NCI-H146 (cell line): ENCODE measurements around the gene DPH2.
A peak's percentile ranks its signal among the peaks of the same experiment; 100 is the strongest.

Source experiments
- DNase-seq: peaks from one replicate; lab custom pipeline; 2025; lab: John Stamatoyannopoulos, UW

The DPH2 gene

DNA sequence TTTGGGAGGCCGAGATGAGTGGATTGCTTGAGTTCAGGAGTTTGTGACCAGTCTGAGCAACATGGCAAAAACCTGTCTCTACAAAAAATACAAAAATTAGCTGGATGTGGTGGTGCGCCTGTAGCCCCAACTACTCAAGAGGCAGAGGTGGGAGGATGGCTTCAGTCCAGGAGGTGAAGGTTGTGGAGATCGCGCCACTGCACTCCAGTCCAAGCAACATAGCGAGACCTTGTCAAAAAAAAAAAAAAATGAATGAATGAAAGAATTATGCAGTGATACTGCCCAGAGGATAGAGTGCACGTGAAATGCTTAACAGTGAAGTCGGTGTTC is 429 bp upstream of the DPH2 start:
- DNase-seq: no peak

DNA sequence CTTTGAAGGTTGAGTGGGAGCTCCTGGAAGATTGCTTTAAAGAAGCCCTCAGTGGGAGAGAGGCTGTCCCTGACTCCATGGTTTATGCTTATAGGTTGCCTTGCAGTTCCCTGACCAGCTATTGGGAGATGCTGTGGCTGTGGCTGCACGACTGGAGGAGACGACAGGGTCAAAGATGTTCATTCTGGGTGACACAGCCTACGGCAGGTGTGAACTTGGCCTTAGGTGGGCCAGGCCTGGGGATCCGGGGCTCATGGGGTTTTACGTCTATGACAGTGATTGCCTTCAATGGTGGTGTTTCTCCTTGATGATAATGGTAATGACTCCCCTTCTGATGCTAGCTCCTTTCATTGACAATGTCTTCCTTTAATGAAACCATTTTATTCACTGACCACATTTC is 692 bp downstream of the DPH2 start:
- no peak for DNase-seq

DNA sequence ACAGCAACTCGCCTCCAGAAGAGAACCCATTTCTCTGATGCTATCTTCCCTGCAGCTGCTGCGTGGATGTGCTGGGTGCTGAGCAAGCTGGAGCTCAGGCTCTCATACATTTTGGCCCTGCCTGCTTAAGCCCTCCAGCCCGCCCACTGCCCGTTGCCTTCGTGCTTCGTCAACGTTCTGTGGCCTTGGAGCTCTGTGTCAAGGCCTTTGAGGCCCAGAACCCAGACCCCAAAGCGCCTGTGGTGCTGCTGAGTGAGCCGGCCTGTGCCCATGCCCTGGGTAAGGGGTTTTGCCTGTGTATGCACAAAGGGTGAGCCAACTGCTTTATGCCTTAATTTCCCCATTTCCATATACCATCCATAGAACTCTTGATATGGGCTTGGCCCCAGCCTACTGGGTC is 1.1 kb downstream of the DPH2 start:
- DNase-seq: no peak

DNA sequence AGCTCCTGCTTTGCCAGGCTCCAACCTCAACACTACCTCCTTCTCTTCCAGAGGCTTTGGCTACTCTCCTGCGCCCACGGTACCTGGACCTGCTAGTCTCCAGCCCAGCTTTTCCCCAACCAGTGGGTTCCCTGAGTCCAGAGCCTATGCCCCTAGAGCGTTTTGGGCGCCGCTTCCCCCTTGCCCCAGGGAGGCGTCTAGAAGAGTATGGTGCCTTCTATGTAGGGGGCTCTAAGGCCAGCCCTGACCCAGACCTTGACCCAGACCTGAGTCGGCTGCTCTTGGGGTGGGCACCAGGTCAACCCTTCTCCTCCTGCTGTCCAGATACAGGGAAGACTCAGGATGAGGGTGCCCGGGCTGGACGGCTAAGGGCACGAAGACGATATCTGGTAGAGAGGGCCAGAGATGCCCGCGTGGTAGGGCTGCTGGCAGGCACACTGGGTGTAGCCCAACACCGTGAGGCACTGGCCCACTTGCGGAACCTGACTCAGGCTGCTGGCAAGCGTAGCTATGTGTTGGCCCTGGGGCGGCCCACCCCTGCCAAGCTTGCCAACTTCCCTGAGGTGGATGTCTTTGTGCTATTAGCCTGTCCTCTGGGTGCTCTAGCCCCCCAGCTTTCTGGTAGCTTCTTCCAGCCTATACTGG is 1.6 kb downstream of the DPH2 start:
- DNase-seq: no peak

DNA sequence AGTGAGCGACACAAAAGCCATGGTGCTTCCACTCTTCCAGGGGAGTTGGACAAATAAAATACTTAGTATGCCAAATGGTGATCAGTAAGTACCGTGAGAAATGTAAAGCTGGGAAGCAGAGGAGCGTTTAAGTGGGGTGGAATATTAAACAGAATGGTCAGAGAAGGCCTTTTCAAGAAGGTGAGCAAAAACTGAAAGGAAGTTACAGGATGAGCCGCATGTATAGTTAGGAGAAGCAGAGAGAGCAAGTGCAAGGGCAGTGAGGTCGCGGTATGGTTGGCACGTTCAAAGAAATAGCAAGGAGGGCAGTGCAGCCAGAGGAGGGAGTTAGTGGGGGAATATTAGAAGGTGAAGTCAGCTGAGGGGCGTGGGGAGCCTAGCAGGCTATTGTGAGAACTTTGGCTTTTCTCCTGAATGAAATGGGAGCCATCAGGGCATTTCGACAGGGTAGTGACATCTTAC is 4.2 kb downstream of the DPH2 start:
- DNase-seq: peak; percentile 56

DNA sequence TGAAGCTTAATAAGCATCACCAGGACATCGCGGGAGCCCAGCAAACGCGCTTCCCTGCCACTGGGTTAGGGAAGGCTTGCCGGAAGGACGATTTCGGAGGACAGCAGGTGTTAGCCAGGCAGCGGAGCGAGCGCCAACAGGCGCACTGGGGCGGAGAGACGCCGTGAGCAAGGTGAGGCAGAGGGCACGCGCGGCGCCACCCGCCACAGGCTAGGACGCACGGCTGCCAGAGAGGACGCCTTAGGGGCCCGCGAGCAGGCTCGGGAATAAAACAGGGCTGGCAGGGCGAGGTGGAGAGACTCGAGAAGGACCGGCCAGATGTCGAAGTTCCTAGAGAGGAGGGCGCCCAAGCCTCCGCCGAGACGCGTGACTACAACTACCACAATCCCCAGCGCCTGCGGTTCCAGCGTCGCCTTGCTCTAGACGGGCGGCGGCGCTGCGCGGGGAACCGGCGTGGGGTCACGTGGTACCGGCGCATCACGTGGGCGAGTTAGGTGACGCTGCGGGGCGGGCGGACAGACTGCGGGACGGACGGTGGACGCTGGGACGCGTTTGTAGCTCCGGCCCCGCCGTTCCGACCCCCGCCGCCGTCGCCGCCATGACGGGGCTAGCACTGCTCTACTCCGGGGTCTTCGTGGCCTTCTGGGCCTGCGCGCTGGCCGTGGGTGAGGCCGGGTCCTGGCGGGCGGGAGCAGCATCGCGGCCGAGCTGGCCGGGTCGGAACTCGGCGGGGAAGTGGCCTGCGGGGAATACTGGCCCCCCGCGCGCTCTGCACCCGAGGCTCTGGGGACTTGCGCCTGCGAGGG is 4.8 kb downstream of the DPH2 start, which contains the start of gene ATP6V0B:
Gene ATP6V0B (plus strand): TSS at position 518 of the 806 bp plus-strand sequence. CDS start 81 bp downstream, at position 599.
- DNase-seq: peak; percentile 88

DNA sequence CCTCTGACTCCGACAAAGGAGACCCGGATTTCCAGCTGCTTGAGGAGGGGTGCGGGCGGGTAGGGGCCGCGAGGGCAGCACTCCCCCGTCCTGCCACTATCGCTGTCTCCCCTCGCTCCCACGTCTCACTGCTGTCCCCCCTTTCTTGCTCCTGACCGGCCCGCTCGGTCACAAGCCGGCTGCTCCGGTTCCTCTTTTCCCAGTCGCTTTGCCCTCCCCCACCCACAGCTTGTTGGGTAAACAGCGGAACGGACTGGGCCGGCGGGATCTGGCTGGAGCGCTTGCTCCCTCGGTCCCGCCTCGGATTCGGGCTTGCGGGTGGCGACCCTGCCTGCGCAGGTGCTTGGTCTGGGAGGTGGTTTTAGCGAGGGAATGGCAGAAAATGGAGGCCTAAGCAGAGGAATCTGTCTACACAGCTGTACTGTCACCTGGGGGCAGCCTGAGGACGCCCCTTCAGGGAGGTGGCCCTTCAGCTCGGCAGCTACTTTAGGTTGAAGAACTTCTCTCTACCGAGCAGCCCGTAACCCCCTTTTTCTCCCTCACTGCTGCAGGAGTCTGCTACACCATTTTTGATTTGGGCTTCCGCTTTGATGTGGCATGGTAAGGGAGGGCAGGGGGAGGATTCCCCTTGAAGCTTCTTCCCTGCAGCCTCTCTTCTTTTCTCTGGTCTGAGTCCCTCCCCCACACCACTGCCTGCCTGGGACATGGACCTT is 5.6 kb downstream of the DPH2 start:
- peak; percentile 36 for DNase-seq

DNA sequence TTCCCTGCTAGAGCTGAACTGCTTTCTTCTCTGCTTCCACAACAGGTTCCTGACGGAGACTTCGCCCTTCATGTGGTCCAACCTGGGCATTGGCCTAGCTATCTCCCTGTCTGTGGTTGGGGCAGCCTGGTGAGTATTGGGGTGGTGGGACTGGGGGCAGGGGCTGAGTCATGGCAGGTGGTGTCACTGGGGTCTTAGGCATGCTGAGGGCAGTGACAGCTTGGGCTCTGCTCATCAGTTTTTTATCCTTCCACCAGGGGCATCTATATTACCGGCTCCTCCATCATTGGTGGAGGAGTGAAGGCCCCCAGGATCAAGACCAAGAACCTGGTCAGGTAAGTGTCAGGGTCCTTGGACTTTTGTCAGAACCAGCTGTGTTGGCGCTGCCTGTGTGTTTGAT is 6.2 kb downstream of the DPH2 start:
- DNase-seq: no peak

DNA sequence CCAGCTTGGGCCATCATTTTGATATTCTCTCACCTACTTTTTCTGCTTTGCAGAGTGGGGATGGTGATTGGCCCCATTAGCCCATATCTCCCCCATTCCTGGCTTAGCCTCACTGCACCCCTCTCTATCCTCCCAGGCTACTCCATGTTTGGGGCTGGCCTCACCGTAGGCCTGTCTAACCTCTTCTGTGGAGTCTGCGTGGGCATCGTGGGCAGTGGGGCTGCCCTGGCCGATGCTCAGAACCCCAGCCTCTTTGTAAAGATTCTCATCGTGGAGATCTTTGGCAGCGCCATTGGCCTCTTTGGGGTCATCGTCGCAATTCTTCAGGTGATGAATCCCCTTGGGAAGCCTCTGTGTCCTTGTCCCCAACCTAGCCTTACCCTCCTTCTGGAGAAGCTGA is 7.1 kb downstream of the DPH2 start:
- DNase-seq: no peak

DNA sequence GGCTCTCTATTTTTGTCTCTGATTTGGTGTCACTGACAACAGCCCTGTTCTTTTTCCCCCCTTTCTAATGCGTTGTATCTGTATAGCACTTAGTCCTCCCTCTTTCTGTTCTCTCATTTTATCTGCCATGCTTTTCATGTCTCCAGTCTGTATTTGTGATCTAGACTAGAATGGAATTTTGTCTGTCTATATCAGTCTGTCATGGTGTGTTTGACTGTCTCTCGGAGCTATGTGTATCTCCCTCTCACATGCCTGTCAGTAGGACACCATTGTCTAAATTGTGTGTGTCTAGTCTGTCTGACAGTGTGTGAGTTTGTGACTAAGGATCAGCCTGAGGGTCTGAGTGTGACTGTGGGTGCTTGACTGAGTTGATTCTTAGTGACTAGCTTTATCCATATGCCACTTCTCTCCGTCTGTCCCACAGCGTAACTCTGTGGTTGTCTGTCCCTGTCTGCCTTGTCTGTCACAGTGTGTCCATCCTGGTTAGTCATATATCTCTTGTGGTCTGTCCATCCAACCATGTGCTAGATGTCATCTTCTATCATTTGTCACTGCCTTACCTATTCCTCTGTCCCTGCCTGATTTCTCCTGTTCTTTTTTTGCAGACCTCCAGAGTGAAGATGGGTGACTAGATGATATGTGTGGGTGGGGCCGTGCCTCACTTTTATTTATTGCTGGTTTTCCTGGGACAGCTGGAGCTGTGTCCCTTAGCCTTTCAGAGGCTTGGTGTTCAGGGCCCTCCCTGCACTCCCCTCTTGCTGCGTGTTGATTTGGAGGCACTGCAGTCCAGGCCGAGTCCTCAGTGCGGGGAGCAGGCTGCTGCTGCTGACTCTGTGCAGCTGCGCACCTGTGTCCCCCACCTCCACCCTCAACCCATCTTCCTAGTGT is 7.8 kb downstream of the DPH2 start:
- no peak for DNase-seq

DNA sequence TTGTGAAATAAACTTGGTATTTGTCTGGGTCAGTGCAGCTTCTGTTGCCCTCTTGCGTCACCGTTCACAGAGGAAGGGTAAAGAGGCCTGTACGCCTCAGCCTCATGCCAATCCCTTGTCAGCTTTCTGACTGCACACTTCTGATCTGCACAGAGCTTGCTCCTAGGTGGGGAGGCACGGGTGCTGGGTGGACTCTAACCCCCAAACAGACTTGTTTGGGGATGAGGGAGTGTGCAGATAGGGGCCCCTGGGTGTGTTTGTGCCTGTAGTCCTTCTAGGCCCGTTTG is 8.4 kb downstream of the DPH2 start:
- no peak for DNase-seq

DNA sequence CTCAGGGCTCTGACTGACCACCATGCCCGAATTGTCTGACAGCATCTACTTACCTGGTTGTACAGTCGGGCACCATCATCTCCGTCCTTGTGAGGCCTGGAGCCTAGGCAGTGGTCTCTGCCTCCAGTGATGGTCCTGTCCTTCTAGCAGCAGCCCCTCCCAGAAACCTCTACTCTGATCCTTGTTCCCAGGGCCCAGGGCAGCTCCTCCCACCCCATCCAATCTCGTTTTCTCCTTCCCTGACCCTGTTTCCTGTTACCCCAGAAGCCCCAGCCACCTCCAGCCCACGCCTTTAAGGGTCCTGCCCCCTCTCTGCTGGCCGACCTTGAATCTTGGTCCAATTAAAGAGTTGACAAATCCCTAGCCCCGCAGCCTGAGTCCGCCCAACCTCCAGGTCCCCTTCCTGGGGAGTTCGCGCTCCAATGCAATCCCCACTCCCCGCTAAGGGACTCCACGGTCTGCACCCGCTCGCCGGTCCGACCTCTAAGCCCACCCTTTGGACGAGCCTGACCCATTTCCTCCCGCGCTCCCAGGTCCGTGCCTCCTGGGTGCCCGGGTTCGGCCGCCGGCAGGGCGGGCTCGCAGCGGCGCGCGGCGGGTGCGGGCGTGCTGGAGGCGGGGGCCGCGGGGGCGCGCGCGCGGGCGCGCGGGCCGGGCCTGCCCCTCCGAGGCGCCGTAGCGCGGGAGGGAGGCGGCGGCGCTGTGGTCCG is 8.9 kb downstream of the DPH2 start, which contains the start of gene B4GALT2:
Gene B4GALT2 (plus strand): TSS at position 660 of the 710 bp plus-strand sequence. CDS start 1,951 bp downstream, outside the sequence.
- peak; percentile 20 for DNase-seq

DNA sequence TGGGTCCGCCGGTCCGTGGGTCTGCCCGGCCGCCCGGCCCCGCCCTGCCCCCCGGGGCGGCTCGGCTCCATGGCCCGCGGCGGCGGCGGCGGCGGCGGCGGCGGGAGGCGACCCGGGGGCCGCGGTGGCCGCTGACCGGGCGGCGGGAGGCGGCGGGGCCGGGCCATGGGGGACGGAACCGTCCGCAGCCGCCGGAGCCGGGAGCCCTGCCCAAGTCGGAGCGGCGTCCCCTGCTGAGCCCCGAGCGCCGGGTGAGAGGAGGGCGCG is 9.4 kb downstream of the DPH2 start:
- DNase-seq: no peak

DNA sequence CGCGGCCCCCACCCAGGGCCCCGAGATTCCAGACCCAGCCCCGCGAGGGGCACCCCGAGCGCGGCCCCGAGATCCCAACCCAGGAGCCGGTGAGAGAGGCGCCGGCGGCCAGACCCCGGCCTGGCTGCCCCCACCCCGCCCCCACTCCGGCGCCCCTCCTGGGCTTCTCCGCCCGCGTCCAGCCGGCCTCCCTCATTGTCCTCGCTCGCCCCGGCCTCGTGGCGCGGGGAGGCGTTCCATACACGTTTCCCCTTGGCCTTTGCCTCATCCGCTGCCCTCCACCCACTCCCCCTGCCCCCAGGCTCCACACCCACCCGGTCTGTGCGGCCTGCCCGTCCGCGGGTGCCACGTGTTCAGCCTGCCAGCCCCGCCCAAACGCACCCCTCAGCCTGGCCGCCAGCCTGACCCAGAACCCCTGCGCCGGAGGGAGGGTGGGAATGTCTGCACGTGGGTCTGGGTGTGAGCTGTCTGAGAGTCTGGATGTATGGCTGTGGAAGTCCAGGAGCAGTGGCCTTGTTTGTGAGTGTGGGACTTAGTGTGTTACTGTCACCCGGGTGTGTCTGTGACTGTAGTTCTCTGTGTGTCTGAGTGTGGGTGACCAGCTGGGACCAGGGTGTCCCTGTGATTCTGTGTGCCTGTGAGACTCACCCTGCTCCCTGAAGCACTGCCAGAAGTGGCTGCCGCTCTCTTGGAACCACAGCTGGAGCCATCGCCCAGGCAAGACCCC is 9.9 kb downstream of the DPH2 start:
- peak; percentile 26 for DNase-seq

DNA sequence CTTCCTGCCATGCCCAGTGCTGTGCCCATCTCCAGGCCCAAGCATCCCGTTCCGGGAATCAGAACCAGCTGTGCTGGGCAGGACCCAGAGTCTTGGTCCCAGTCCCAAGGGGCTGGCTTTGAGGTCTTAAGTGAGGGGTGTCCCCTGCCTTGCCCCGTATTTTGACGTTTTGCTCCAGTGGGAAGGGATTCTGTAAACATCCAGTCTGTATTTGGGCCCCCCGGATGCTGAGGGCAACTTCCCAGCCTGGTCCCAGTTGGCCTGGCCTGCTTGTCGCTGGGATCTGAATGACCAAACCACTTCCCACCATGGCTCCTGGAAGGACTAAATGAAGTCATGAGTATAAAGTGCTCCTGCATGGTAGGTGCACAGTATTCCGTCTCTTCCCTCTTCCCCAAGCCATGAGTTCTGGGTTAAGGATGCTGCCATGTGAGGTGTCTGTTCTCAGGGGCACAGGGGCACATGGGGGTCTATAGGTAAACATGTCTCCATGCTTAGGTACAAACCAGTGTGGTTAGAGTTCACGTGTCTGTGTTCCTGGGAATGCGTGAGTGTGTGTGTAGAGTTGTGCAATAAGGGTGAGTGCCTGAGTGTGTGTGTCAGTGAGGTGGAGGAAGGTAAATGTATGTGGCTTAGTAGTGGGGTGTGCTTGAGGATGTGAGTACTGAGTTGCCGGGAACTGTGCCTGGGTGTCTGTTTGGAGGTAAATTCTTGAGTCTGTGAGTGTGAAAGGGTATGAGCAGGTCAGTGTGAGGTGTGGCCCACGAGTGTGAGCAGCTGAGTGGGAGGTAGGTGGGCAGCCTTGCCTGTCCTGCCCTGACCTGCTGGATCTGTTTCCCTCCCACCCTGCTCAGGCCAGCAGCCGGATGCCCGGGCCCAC is 10.7 kb downstream of the DPH2 start:
- DNase-seq: no peak

DNA sequence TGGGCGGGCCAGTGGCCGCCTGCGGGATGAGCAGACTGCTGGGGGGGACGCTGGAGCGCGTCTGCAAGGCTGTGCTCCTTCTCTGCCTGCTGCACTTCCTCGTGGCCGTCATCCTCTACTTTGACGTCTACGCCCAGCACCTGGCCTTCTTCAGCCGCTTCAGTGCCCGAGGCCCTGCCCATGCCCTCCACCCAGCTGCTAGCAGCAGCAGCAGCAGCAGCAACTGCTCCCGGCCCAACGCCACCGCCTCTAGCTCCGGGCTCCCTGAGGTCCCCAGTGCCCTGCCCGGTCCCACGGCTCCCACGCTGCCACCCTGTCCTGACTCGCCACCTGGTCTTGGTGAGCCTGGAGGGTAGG is 11.3 kb downstream of the DPH2 start:
- DNase-seq: no peak

DNA sequence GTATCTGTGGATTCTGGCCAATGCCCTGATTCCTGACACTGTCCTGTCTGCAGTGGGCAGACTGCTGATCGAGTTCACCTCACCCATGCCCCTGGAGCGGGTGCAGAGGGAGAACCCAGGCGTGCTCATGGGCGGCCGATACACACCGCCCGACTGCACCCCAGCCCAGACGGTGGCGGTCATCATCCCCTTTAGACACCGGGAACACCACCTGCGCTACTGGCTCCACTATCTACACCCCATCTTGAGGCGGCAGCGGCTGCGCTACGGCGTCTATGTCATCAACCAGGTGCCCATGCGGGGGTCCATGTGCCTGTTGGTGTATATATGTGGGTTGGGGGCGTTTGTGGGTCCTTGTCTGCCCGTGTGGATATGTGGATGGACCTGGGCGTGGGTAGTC is 11.8 kb downstream of the DPH2 start:
- DNase-seq: no peak

DNA sequence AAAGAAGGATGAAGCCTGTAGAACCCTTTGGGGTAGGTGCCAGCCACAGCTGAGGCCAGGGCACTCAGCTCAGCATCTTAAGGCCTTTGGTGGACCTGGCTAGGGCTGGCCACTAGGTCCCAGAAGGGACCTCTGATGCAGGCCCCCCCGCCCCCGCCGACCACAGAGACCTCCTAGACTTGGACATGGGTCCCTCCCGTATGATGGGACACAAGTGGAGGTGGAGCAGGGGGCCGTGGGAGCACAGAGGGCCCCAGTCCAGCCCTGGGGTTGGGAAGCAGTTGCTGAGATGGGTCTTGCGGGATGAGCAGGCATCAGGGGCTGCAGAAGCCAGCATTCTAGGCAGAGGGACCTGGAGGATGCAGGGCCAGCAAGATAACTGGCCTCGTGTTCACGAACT is 12.4 kb downstream of the DPH2 start:
- DNase-seq: no peak

DNA sequence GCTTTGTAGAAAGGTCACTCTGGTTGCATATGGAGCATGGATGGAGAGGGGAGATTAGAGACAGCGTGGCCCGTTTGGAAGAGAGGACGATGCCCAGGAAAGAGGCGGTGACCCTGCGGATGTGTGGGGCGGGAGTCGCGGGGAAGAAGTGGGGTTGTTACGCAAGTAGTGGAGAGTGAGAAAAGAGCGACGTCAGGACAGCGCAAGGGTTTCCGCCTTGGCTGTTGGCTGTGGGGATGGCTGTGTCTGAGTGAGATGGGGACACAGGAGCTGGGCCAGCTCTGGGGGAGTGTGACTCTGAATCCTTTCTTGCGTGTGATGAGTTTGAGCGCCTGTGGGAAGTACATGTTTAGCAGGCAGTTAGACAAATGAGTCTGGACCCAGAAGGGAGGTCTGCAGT is 13.0 kb downstream of the DPH2 start:
- no peak for DNase-seq

DNA sequence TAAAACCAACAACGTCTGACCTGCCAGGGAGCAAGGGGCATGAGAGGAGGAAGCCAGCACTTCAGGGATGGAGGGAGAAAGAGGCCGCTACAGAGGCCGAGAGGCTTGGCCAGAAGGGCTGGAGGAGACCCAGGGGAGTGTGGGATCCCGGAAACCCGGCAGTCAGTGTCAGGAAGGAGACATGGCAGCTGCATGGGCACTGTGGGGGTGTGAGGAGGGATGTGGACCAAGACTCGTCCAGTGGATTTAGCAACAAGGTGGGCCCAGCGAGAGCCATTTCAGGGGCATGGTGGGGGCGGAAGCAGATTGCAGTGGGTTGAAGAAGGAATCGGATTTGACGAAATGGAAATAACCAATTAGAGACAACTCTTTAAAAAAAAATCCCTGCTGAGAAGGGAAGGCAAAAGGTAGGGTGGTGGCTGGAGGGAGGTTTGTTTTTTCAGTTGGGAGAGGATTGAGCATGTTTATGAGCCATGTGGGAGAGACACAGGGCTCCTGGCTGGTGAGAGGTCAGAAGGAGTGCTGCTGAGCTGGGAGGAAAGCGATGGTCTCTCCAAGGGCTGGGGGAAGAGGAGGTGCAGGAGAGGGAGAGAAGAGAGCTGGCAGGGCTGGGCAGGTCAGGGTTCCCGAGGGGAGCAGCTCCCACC is 13.6 kb downstream of the DPH2 start:
- no peak for DNase-seq
